K562 (cell line): ENCODE data around the gene CTBP2. TPM values are rescaled to one million over a fixed set of nuclear protein-coding genes. Genes with fewer than 3 reads are reported as not detected.

Experiments used
- DACH1 ChIP-seq: fragments of 450-650 bp; IDR thresholded peaks from 2 replicates; pipeline ENCODE4 v1.6.1; 2018; ENCODE audit not compliant: partially characterized antibody
- ETV6 ChIP-seq, 3 experiments: fragments of 150-350 bp in 1 of 3; sonication (generic) in 1 of 3; formaldehyde crosslinking in 1 of 3; IDR thresholded peaks; 2 replicates each; pipeline versions ENCODE4 v1.6.1 to v1.8.0; 2014 to 2022; ENCODE audit warnings: borderline replicate concordance in 2 of 3, low read depth in 2 of 3, antibody characterized with exemption in 1 of 3, low read length in 1 of 3, mild to moderate bottlenecking in 1 of 3, missing genetic modification reagents in 1 of 3
- FOXP1 ChIP-seq: sonication (generic); formaldehyde crosslinking; IDR thresholded peaks from 2 replicates; pipeline ENCODE4 v1.8.0; 2022; ENCODE audit warnings: mild to moderate bottlenecking, missing genetic modification reagents
- polyA plus RNA-seq, 8 experiments: library from polyadenylated mRNA; depleted of rRNA in 4 of 8; stranded (reverse) in 5 of 8; unstranded in 3 of 8; fragments of >200 nt; fragmentation: Nextera tagmentation in 2 of 8; fragmentation: Illumina TruSeq in 1 of 8; extraction: Ambion mirVana in 2 of 8; extraction: Trizol in 1 of 8; gene quantifications; 2 replicates each; pipeline versions ENCODE4 v1.2.1 to v1.2.3, GENCODE V29; 2011 to 2014; ENCODE audit warnings: inconsistent platforms in 1 of 8, missing spikeins in 1 of 8
- total RNA-seq, 7 experiments: library from RNA; depleted of rRNA in 6 of 7; stranded (reverse); fragments of >200 nt in 6 of 7; fragmentation: Illumina TruSeq in 2 of 7; extraction: Trizol in 2 of 7; gene quantifications; 2 replicates each; pipeline versions ENCODE4 v1.2.1 to v1.2.3, GENCODE V29; 2011 to 2021; ENCODE audit warnings: low replicate concordance in 1 of 7
- TF ChIP-seq, protein P1 (sequence below): fragments of 250-450 bp; sonication (Bioruptor Pico); IDR thresholded peaks from 2 replicates; pipeline ENCODE4 v1.4.0; 2020; ENCODE audit warnings: mild to moderate bottlenecking, moderate library complexity
- TF ChIP-seq, protein P2 (sequence below): IDR thresholded peaks from 2 replicates; pipeline ENCODE4 v1.6.1; 2014; ENCODE audit warnings: antibody characterized with exemption

CTBP2 gene
- total and polyA plus RNA-seq, 9 of the 15 experiments (the other 6 are each of a cell fraction or from before 2014, with no cell fraction given), result 1.3 to 8.8 (median 5.1) TPM

GRCh38 chr10:125155101-125155500 is 5.3 kb downstream of the CTBP2 start (continued):
- TF ChIP-seq, protein P1, sequence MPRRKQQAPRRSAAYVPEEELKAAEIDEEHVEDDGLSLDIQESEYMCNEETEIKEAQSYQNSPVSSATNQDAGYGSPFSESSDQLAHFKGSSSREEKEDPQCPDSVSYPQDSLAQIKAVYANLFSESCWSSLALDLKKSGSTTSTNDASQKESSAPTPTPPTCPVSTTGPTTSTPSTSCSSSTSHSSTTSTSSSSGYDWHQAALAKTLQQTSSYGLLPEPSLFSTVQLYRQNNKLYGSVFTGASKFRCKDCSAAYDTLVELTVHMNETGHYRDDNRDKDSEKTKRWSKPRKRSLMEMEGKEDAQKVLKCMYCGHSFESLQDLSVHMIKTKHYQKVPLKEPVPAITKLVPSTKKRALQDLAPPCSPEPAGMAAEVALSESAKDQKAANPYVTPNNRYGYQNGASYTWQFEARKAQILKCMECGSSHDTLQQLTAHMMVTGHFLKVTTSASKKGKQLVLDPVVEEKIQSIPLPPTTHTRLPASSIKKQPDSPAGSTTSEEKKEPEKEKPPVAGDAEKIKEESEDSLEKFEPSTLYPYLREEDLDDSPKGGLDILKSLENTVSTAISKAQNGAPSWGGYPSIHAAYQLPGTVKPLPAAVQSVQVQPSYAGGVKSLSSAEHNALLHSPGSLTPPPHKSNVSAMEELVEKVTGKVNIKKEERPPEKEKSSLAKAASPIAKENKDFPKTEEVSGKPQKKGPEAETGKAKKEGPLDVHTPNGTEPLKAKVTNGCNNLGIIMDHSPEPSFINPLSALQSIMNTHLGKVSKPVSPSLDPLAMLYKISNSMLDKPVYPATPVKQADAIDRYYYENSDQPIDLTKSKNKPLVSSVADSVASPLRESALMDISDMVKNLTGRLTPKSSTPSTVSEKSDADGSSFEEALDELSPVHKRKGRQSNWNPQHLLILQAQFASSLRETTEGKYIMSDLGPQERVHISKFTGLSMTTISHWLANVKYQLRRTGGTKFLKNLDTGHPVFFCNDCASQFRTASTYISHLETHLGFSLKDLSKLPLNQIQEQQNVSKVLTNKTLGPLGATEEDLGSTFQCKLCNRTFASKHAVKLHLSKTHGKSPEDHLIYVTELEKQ (CRISPR knock-in tag), result no peak
- TF ChIP-seq DACH1 (no peak), FOXP1 (CRISPR knock-in tag) (no peak), ETV6 (IDR thresholded peaks at IDR 0.05; ENCODE audit: borderline replicate concordance in 1 of 2, low read depth in 2 of 2, low read length in 1 of 2) (no peak), ETV6 (CRISPR knock-in tag; IDR thresholded peaks at IDR 0.05; ENCODE audit: borderline replicate concordance) (no peak)
- TF ChIP-seq, protein P2, sequence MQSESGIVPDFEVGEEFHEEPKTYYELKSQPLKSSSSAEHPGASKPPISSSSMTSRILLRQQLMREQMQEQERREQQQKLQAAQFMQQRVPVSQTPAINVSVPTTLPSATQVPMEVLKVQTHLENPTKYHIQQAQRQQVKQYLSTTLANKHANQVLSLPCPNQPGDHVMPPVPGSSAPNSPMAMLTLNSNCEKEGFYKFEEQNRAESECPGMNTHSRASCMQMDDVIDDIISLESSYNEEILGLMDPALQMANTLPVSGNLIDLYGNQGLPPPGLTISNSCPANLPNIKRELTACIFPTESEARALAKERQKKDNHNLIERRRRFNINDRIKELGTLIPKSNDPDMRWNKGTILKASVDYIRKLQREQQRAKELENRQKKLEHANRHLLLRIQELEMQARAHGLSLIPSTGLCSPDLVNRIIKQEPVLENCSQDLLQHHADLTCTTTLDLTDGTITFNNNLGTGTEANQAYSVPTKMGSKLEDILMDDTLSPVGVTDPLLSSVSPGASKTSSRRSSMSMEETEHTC, result no peak
